ENCODE data around the gene FAXC. TPM values are rescaled to one million over a fixed set of nuclear protein-coding genes. Genes with fewer than 3 reads are reported as not detected.

FAXC gene
- polyA plus RNA-seq, 1 of the 3 experiments (the other 2 are of a cell fraction) = 9.0 TPM

GRCh38 chr6:99366852-99367251 lies 17.4 kb upstream of the FAXC start:
- Histone ChIP-seq H3K4me2 (no peak overlapping the region), H3K27ac (ENCODE audit: low read depth in 2 of 2, low read length in 1 of 2) (no peak overlapping the region), H3K4me1 (ENCODE audit: control insufficient read depth in 1 of 2, insufficient read depth in 2 of 2, low read depth in 1 of 2, low read length in 1 of 2) (no peaks in the 10 kb centered on the region), H3K27me3 (ENCODE audit: insufficient read depth) (no peaks in the 10 kb centered on the region), H2AFZ (ENCODE audit: low read depth) (no peak overlapping the region), H3F3A (replicated peaks; ENCODE audit: insufficient read depth) (peaks cover 3% of the 10 kb centered on the region), H3K9ac (no peak overlapping the region), H3K4me3 (ENCODE audit: low read depth in 2 of 2, low read length in 1 of 2) (no peak overlapping the region), H3K36me3 (replicated peaks in 1 of 2; ENCODE audit: control insufficient read depth in 1 of 2, insufficient read depth in 2 of 2, low read length in 1 of 2) (no peaks in the 10 kb centered on the region), H4K20me1 (ENCODE audit: insufficient read depth) (no peaks in the 10 kb centered on the region), H3K79me2 (ENCODE audit: insufficient read depth) (no peaks in the 10 kb centered on the region), H3K9me2 (no peaks in the 10 kb centered on the region), H3K9me3 (no peaks in the 10 kb centered on the region)
- CTCF ChIA-PET = interaction anchor here (1.0 to 1.3 kb wide), 4 partner anchors 9 to 37 kb away, joined by 3 to 5 read pairs (median 3); no protein-coding TSS in a partner anchor
- no peak for DNase-seq
- POLR2A ChIA-PET = no interaction called here
- no peak for TF ChIP-seq CHD2 (IDR thresholded peaks at IDR 0.05; ENCODE audit: low read length, partially characterized antibody)
- TF ChIP-seq GATA2 (CRISPR knock-in tag; IDR thresholded peaks at IDR 0.05) = no peak
- no peak for TF ChIP-seq NFIC (IDR thresholded peaks at IDR 0.05; ENCODE audit: borderline replicate concordance)
- TF ChIP-seq RXRA (IDR thresholded peaks at IDR 0.05; ENCODE audit: borderline replicate concordance, low read depth) = no peak
- no peak for TF ChIP-seq FOXJ3 (CRISPR knock-in tag; IDR thresholded peaks at IDR 0.05)
- TF ChIP-seq MAX (IDR thresholded peaks at IDR 0.05; ENCODE audit: low read depth) = no peak
- TF ChIP-seq ELF1 (IDR thresholded peaks at IDR 0.05) = no peak
- TF ChIP-seq USF1 (IDR thresholded peaks at IDR 0.05; ENCODE audit: borderline replicate concordance, low read depth) = no peak
- no peak for TF ChIP-seq POLR2AphosphoS5 (IDR thresholded peaks at IDR 0.05; ENCODE audit: low read depth, low read length)
- no peak for TF ChIP-seq RCOR1 (IDR thresholded peaks at IDR 0.05; ENCODE audit: low read length)
- TF ChIP-seq YY1 (IDR thresholded peaks at IDR 0.05; ENCODE audit: low read depth) = no peak
- no peak for TF ChIP-seq TEAD4 (IDR thresholded peaks at IDR 0.05; ENCODE audit: borderline replicate concordance, insufficient read depth)
- no peak for TF ChIP-seq TCF12 (IDR thresholded peaks at IDR 0.05)
- no peak for TF ChIP-seq REST (IDR thresholded peaks at IDR 0.05; ENCODE audit: low read depth, low read length)
- WGBS (ENCODE audit: low lambda C conversion rate) = 98% methylated on average over 2 of the region's 2 CpGs

- Histone ChIP-seq H3K79me2 (ENCODE audit: insufficient read depth) (no peaks in the 10 kb centered on the region), H4K20me1 (ENCODE audit: insufficient read depth) (no peaks in the 10 kb centered on the region), H3K9me2 (no peaks in the 10 kb centered on the region), H3K9me3 (no peaks in the 10 kb centered on the region), H2AFZ (ENCODE audit: low read depth) (no peak overlapping the region), H3K4me3 (ENCODE audit: low read depth in 2 of 2, low read length in 1 of 2) (no peak overlapping the region), H3K9ac (no peak overlapping the region), H3F3A (replicated peaks; ENCODE audit: insufficient read depth) (peaks cover 3% of the 10 kb centered on the region), H3K36me3 (replicated peaks in 1 of 2; ENCODE audit: control insufficient read depth in 1 of 2, insufficient read depth in 2 of 2, low read length in 1 of 2) (no peaks in the 10 kb centered on the region), H3K4me2 (no peak overlapping the region), H3K4me1 (ENCODE audit: control insufficient read depth in 1 of 2, insufficient read depth in 2 of 2, low read depth in 1 of 2, low read length in 1 of 2) (no peaks in the 10 kb centered on the region), H3K27ac (ENCODE audit: low read depth in 2 of 2, low read length in 1 of 2) (no peak overlapping the region), H3K27me3 (ENCODE audit: insufficient read depth) (no peaks in the 10 kb centered on the region)
- WGBS (ENCODE audit: low lambda C conversion rate) = 86% methylated on average over 5 of the region's 5 CpGs
- POLR2A ChIA-PET = interaction anchor here (0.6 to 1.0 kb wide), 2 partner anchors 9 to 30 kb away, joined by 3 read pairs; no protein-coding TSS in a partner anchor
- DNase-seq = no peak
- TF ChIP-seq ZBTB33 (IDR thresholded peaks at IDR 0.05; ENCODE audit: borderline replicate concordance, low read depth) = no peak
- CTCF ChIA-PET = no interaction called here
Observed at GRCh38 chr6:99364026-99364425, 14.6 kb upstream of the FAXC start.

All from SK-N-SH (cell line).